Suprapubic skin (tissue), 4 donors: Measurements from ENCODE around the gene FRAT2. TPM values are rescaled to one million over a fixed set of nuclear protein-coding genes. Genes with fewer than 3 reads are reported as not detected.

Experiments
- DNase-seq, 2 donors: peaks; one replicate each; pipeline ENCODE4 v3.0.0-alpha.2; 2019; ENCODE audit warnings: low spot score in 2 of 2
- H3K27ac ChIP-seq: fragments of 200-600 bp; sonication (generic); one replicate; pipeline ENCODE4 v1.5.1; 2019
- H3K27me3 ChIP-seq: fragments of 200-600 bp; sonication (generic); one replicate; pipeline ENCODE4 v1.5.1; 2019
- H3K36me3 ChIP-seq: fragments of 200-600 bp; sonication (generic); one replicate; pipeline ENCODE4 v1.5.1; 2019
- H3K4me1 ChIP-seq: fragments of 200-600 bp; sonication (generic); one replicate; pipeline ENCODE4 v1.5.1; 2019
- H3K4me3 ChIP-seq: fragments of 200-600 bp; sonication (generic); one replicate; pipeline ENCODE4 v1.5.1; 2019; ENCODE audit warnings: mild to moderate bottlenecking
- H3K9me3 ChIP-seq: fragments of 200-600 bp; sonication (generic); one replicate; pipeline ENCODE4 v1.5.1; 2019
- EP300 ChIP-seq: sonication (generic); formaldehyde crosslinking; IDR thresholded peaks from one replicate; pipeline ENCODE4 v1.6.1; 2017; ENCODE audit warnings: antibody characterized with exemption
- POLR2A ChIP-seq, 2 donors: fragments of 450-650 bp; IDR thresholded peaks; one replicate each; pipeline ENCODE4 v1.6.1; 2017; ENCODE audit warnings: antibody characterized with exemption in 2 of 2, mild to moderate bottlenecking in 2 of 2, moderate library complexity in 2 of 2
- POLR2AphosphoS5 ChIP-seq, 3 donors: sonication (generic); formaldehyde crosslinking; IDR thresholded peaks; one replicate each; pipeline ENCODE4 v1.6.1; 2017; ENCODE audit warnings: antibody characterized with exemption in 3 of 3
- WGBS: methylation state at CpG from one replicate; pipeline ENCODE4 v1.1.5; 2018; 5-methylcytosine and 5-hydroxymethylcytosine counted together
- total RNA-seq, 4 donors: library from RNA; depleted of rRNA; stranded (reverse); fragments of >200 nt; gene quantifications; one replicate each; pipeline ENCODE4 v1.1.0, GENCODE V29; 2016
- TF ChIP-seq, protein P1 (sequence below), 2 donors: fragments of 200-600 bp in 1 of 2; fragments of 450-650 bp in 1 of 2; sonication (generic) in 1 of 2; IDR thresholded peaks; one replicate each; pipeline ENCODE4 v1.5.1; 2016 to 2019; ENCODE audit warnings: antibody characterized with exemption in 2 of 2, mild to moderate bottlenecking in 1 of 2, moderate library complexity in 1 of 2

FRAT2 gene
- total RNA-seq, 4 donors from 2014 or later = 30.9 to 58.0 (median 38.4) TPM

DNA sequence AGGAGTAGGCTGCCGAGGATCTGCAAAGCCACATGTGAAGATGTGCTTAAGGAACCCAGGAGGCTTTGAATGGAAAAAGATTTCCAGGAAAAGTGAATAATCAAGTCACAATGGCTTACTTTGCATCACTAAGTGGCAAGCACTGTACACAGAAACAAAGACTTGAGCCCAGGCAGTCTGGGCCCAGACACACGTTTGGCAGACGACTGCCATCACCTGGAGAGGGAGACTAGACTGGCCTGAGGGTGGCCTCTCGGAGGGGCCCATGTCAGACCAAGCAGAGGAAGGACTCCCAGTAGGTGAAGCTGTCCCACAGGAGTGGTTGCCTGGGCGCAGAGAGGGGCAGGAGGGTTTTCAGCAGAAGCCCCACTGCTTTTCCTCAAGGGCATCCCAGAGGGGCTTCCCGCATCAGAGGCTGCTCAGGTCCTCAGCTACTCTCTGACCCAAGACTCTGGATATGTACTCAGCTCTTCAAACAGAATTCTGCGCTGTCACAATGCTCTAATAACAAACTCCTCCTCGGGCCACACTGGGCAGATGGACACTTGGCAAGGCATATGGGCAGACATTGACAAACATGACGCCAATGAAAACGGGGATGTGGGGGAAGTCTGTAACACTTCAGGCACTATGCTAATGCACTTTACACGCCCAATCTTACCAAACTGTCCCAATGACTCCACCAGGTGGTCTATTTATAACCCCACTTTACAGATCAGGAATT is 27.9 kb upstream of the FRAT2 start:
- DNase-seq = no peak
- 78% methylated on average over 11 of the region's 11 CpGs for WGBS
- Histone ChIP-seq H3K27ac (no peak overlapping the region), H3K4me1 (no peaks in the 10 kb centered on the region), H3K9me3 (no peaks in the 10 kb centered on the region), H3K36me3 (peaks cover 78% of the 10 kb centered on the region), H3K4me3 (no peak overlapping the region), H3K27me3 (no peaks in the 10 kb centered on the region)
- TF ChIP-seq POLR2A (IDR thresholded peaks at IDR 0.05) (no peak), POLR2AphosphoS5 (IDR thresholded peaks at IDR 0.05) (no peak), EP300 (no peak)
- TF ChIP-seq, protein P1, sequence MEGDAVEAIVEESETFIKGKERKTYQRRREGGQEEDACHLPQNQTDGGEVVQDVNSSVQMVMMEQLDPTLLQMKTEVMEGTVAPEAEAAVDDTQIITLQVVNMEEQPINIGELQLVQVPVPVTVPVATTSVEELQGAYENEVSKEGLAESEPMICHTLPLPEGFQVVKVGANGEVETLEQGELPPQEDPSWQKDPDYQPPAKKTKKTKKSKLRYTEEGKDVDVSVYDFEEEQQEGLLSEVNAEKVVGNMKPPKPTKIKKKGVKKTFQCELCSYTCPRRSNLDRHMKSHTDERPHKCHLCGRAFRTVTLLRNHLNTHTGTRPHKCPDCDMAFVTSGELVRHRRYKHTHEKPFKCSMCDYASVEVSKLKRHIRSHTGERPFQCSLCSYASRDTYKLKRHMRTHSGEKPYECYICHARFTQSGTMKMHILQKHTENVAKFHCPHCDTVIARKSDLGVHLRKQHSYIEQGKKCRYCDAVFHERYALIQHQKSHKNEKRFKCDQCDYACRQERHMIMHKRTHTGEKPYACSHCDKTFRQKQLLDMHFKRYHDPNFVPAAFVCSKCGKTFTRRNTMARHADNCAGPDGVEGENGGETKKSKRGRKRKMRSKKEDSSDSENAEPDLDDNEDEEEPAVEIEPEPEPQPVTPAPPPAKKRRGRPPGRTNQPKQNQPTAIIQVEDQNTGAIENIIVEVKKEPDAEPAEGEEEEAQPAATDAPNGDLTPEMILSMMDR (IDR thresholded peaks at IDR 0.05) = no peak

DNA sequence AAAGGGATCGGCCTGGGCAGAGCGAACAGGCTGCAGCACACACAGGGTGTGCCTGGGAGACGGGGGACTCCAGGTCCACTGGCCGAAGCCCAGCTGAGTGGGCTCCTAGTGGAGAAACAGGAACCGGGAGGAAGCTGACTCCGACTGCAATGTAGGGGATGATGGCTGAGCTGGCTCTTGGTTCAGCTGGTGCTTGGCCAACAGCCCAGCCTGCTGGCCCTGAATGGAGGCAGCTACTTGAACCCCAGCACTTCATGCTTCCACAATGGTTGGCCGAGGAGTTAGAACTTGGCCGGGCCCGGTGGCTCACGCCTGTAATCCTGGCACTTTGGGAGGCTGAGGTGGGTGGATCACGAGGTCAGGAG is 27.0 kb upstream of the FRAT2 start:
- no peak for TF ChIP-seq POLR2AphosphoS5 (IDR thresholded peaks at IDR 0.05)
- TF ChIP-seq EP300 = no peak
- TF ChIP-seq, protein P1 (IDR thresholded peaks at IDR 0.05) = no peak
- TF ChIP-seq POLR2A (IDR thresholded peaks at IDR 0.05) = no peak
- H3K27me3 ChIP-seq = no peaks in the 10 kb centered on the region
- H3K27ac ChIP-seq = no peak overlapping the region
- no peak for DNase-seq
- WGBS = 90% methylated on average over 7 of the region's 11 CpGs
- no peaks in the 10 kb centered on the region for H3K9me3 ChIP-seq
- no peaks in the 10 kb centered on the region for H3K4me1 ChIP-seq
- peaks cover 77% of the 10 kb centered on the region for H3K36me3 ChIP-seq
- no peak overlapping the region for H3K4me3 ChIP-seq

DNA sequence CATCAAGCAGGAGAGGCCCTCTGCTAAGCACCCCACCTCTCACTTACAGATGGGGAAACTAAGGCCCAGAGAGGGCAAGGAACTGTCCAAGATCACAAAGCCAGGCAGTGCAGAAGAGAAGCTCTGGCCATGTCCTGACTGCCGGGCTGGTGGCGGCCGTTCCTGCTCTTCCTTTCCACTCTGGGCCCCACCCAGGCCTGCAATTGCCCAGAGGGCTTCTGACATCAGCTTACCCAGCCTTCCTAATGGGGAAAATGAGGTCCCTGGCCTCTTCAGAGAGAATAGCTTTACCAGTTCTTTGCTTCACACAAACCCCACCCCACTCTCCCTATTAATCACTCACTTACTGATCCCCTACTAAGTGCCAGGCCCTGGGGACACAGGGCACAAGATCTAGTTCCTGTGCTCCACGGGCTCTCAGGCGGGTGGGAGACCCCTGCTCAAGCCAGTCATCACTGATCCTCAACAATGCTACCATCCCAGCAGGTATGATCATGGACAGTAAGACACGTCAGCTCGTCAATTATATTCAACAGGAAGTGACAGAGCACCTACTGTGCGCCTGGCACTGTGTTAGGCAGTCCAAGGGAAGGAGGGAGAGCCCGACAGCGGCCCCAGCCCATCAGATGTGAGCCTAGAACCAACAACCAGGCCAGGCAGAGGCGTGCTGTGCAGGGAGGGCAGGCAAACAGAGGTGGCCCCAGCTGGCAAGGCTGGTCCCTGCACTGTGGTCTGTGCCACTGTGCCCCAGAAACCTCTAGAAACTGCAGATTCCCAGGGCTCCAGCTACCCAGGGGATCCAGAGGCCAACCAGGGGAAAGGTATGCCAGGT is 26.4 kb upstream of the FRAT2 start:
- Histone ChIP-seq H3K27ac (no peak overlapping the region), H3K36me3 (peaks cover 76% of the 10 kb centered on the region), H3K9me3 (no peaks in the 10 kb centered on the region), H3K27me3 (no peaks in the 10 kb centered on the region), H3K4me3 (no peak overlapping the region), H3K4me1 (peaks cover 2% of the 10 kb centered on the region)
- DNase-seq = no peak
- TF ChIP-seq POLR2A (IDR thresholded peaks at IDR 0.05) (no peak), EP300 (no peak), POLR2AphosphoS5 (IDR thresholded peaks at IDR 0.05) (no peak)
- TF ChIP-seq, protein P1 (IDR thresholded peaks at IDR 0.05) = no peak
- WGBS = 73% methylated on average over 10 of the region's 11 CpGs

DNA sequence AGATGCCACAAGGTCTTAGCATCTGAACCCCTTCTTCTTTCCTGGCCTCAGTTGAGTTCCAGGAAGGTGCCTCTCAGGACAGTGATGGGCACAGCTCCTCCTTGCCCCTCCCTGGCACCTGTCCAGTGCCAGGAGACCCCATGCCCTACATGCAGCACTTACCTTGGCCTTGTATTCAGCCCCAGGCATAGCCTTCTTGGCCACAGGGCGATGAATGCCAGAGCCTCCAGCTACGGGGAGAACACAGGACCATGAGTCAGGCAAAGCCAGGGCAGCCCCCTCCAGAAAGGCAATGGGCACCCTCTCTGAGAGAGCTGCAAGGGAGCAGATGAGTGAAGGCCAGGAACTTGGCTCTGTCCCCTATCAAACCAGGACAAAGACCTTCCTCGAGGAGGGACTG is 24.3 kb upstream of the FRAT2 start:
- TF ChIP-seq POLR2AphosphoS5 (IDR thresholded peaks at IDR 0.05) (no peak), EP300 (no peak), POLR2A (IDR thresholded peaks at IDR 0.05) (no peak)
- TF ChIP-seq, protein P1 (IDR thresholded peaks at IDR 0.05) = no peak
- no peak for DNase-seq
- Histone ChIP-seq H3K4me3 (no peak overlapping the region), H3K27me3 (no peaks in the 10 kb centered on the region), H3K27ac (no peak overlapping the region), H3K36me3 (peaks cover 55% of the 10 kb centered on the region), H3K4me1 (peaks cover 2% of the 10 kb centered on the region), H3K9me3 (no peaks in the 10 kb centered on the region)
- no CpG with 5 or more reads among the region's 3 CpGs for WGBS

DNA sequence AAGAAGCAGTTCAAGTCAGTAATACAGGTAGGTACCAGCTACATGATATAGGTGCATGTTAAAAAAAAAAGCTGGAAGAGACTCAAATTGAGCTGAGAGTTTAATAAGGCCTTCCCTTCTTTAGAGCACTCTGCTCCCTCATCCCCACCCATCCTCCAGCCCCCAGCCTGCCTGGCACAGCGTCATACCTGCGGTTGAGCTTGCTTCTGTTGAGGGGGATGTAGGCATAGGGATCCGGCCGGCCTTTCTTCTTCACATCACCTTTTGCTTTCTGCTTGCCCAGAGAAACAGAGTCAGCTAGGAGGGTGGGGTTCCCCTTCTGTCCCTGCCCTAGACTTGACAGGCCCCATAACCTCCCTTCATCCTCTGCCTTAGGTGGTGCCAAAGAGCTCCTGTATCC is 23.8 kb upstream of the FRAT2 start:
- Histone ChIP-seq H3K4me3 (no peak overlapping the region), H3K27ac (no peak overlapping the region), H3K9me3 (no peaks in the 10 kb centered on the region), H3K27me3 (no peaks in the 10 kb centered on the region), H3K36me3 (peaks cover 51% of the 10 kb centered on the region), H3K4me1 (peaks cover 2% of the 10 kb centered on the region)
- no peak for TF ChIP-seq EP300
- no peak for TF ChIP-seq POLR2A (IDR thresholded peaks at IDR 0.05)
- no peak for TF ChIP-seq POLR2AphosphoS5 (IDR thresholded peaks at IDR 0.05)
- TF ChIP-seq, protein P1 (IDR thresholded peaks at IDR 0.05) = no peak
- no peak for DNase-seq
- WGBS = 82% methylated on average over 4 of the region's 4 CpGs
